ENCODE results near the gene KCNK17.

GRCh38 chr6:39309942-39310531 lies 4.2 kb downstream of the KCNK17 start:
- no peak for TF ChIP-seq POLR2A (IDR thresholded peaks at IDR 0.05)
- peak; percentile 71 to 88 (median 84) for TF ChIP-seq CTCF (IDR thresholded peaks at IDR 0.05)
